Ascending aorta (tissue), 2 donors: ENCODE measurements around the gene NEAT1. TPM values are rescaled to one million over a fixed set of nuclear protein-coding genes. Genes with fewer than 3 reads are reported as not detected.

Experiments
- DNase-seq, 2 donors: peaks; one replicate each; pipeline ENCODE4 v3.0.0-alpha.2; 2019; ENCODE audit warnings: low spot score in 2 of 2
- H3K27ac ChIP-seq, 2 donors: fragments of 200-600 bp; sonication (generic); one replicate each; pipeline ENCODE4 v1.5.1; 2016 to 2017; ENCODE audit warnings: mild to moderate bottlenecking in 1 of 2
- H3K27me3 ChIP-seq: fragments of 200-600 bp; sonication (generic); one replicate; pipeline ENCODE4 v1.5.1; 2017
- H3K36me3 ChIP-seq, 2 donors: fragments of 200-600 bp; sonication (generic); one replicate each; pipeline ENCODE4 v1.5.1; 2016
- H3K4me1 ChIP-seq, 2 donors: fragments of 200-600 bp; sonication (generic); one replicate each; pipeline ENCODE4 v1.5.1; 2016 to 2017; ENCODE audit warnings: mild to moderate bottlenecking in 1 of 2
- H3K4me3 ChIP-seq, 2 donors: fragments of 200-600 bp; sonication (generic); one replicate each; pipeline ENCODE4 v1.5.1; 2016 to 2017; ENCODE audit warnings: mild to moderate bottlenecking in 1 of 2
- H3K9me3 ChIP-seq, 2 donors: fragments of 200-600 bp; sonication (generic); one replicate each; pipeline ENCODE4 v1.5.1; 2016
- CTCF ChIP-seq, 3 experiments: fragments of 200-600 bp in 2 of 3; fragments of 450-650 bp in 1 of 3; sonication (generic) in 2 of 3; IDR thresholded peaks; one replicate each; pipeline ENCODE4 v1.5.1; 2016 to 2019; ENCODE audit warnings: antibody characterized with exemption in 3 of 3, mild to moderate bottlenecking in 1 of 3, moderate library complexity in 1 of 3
- intact Hi-C: fragments of 100-400 bp; cut with DNase I; formaldehyde crosslinking; loops from one replicate; pipeline ENCODE4 v1.15.1; 2023
- total RNA-seq: library from RNA; depleted of rRNA; stranded (reverse); fragments of >200 nt; gene quantifications from one replicate; pipeline ENCODE4 v1.1.0, GENCODE V29; 2016

The NEAT1 gene
- total RNA-seq, 1 donor from 2014 or later: 180 TPM

GRCh38 chr11:65396769-65397745, 25.5 kb upstream of the NEAT1 start:
- Histone ChIP-seq H3K9me3 (no peaks in the 10 kb centered on the region), H3K4me3 (no peak overlapping the region), H3K4me1 (no peaks in the 10 kb centered on the region), H3K27ac (no peak overlapping the region), H3K27me3 (no peaks in the 10 kb centered on the region), H3K36me3 (peaks cover 65 to 68% of the 10 kb centered on the region in 2 donors)
- TF ChIP-seq CTCF (IDR thresholded peaks at IDR 0.05): no peak
- intact Hi-C loops: no loop called here
- no peak for DNase-seq

- H3K4me1 ChIP-seq: no peaks in the 10 kb centered on the region
- TF ChIP-seq CTCF (IDR thresholded peaks at IDR 0.05): no peak
- no peak for DNase-seq
- no peaks in the 10 kb centered on the region for H3K9me3 ChIP-seq
- H3K27ac ChIP-seq: no peak overlapping the region
- no peaks in the 10 kb centered on the region for H3K27me3 ChIP-seq
- no peak overlapping the region for H3K4me3 ChIP-seq
- intact Hi-C loops: no loop called here
- H3K36me3 ChIP-seq: peaks cover 65 to 70% of the 10 kb centered on the region in 2 donors
These were observed 24.2 kb upstream of the NEAT1 start for GRCh38 chr11:65398362-65398910.

GRCh38 chr11:65399249-65399648, 23.3 kb upstream of the NEAT1 start:
- no peak overlapping the region for H3K27ac ChIP-seq
- DNase-seq: no peak
- H3K36me3 ChIP-seq: peaks cover 64 to 69% of the 10 kb centered on the region in 2 donors
- H3K4me3 ChIP-seq: no peak overlapping the region
- intact Hi-C loops: no loop called here
- no peaks in the 10 kb centered on the region for H3K4me1 ChIP-seq
- no peaks in the 10 kb centered on the region for H3K9me3 ChIP-seq
- no peaks in the 10 kb centered on the region for H3K27me3 ChIP-seq
- no peak for TF ChIP-seq CTCF (IDR thresholded peaks at IDR 0.05)

GRCh38 chr11:65399845-65400244, 22.8 kb upstream of the NEAT1 start:
- no peaks in the 10 kb centered on the region for H3K4me1 ChIP-seq
- TF ChIP-seq CTCF (IDR thresholded peaks at IDR 0.05): no peak
- intact Hi-C loops: no loop called here

GRCh38 chr11:65400307-65401072, 22.1 kb upstream of the NEAT1 start:
- H3K27ac ChIP-seq: no peak overlapping the region
- peaks cover 65 to 67% of the 10 kb centered on the region in 2 donors for H3K36me3 ChIP-seq
- H3K4me1 ChIP-seq: no peaks in the 10 kb centered on the region
- TF ChIP-seq CTCF (IDR thresholded peaks at IDR 0.05): no peak
- intact Hi-C loops: no loop called here
- H3K4me3 ChIP-seq: no peak overlapping the region
- no peak for DNase-seq
- no peaks in the 10 kb centered on the region for H3K9me3 ChIP-seq
- no peaks in the 10 kb centered on the region for H3K27me3 ChIP-seq

More at GRCh38 chr11:65399845-65400244, 22.8 kb upstream of the NEAT1 start:
- Histone ChIP-seq H3K27ac (no peak overlapping the region), H3K4me3 (no peak overlapping the region), H3K9me3 (no peaks in the 10 kb centered on the region), H3K27me3 (no peaks in the 10 kb centered on the region), H3K36me3 (peaks cover 64 to 67% of the 10 kb centered on the region in 2 donors)
- DNase-seq: no peak
